Lower leg skin (tissue), 3 donors: ENCODE data around the gene EHMT1.

Experiments
- CTCF ChIP-seq, 3 donors: fragments of 450-650 bp; IDR thresholded peaks; one replicate each; pipeline ENCODE4 v1.5.1; 2016; ENCODE audit warnings: antibody characterized with exemption in 3 of 3, mild to moderate bottlenecking in 3 of 3, moderate library complexity in 2 of 3
- POLR2A ChIP-seq, 2 donors: fragments of 450-650 bp; IDR thresholded peaks; one replicate each; pipeline ENCODE4 v1.6.1; 2016 to 2017; ENCODE audit warnings: antibody characterized with exemption in 2 of 2, mild to moderate bottlenecking in 1 of 2, moderate library complexity in 1 of 2

- no peak for TF ChIP-seq CTCF (IDR thresholded peaks at IDR 0.05)
- no peak for TF ChIP-seq POLR2A (IDR thresholded peaks at IDR 0.05)
Observed at GRCh38 chr9:137771580-137771979, 152.8 kb downstream of the EHMT1 start.
